ENCODE results near the gene MRPL40.
"Not testable (repeated sequence)": the region's sequence is repeated elsewhere in the genome, so short reads cannot be mapped to it uniquely, and the experiment has no call there.

The MRPL40 gene

DNA sequence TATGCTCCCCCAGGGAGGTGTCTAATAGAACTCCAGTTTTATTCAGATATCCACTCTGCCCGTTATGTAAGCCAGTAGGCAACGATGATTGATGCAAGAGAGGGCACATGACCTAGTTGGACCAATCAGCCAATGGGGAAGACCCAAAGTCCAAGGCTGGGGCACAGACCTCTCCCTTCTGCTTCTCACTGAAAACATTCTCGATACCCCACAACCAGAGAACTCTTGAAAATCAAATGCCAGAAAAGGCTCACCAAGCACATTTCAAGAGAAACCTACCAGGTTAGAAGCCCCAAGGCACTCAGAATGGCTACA, 8.2 kb upstream of the MRPL40 start:
- DNase-seq (ENCODE audit: low read depth, low spot score) = no peak
- in situ Hi-C loops (cut with HindIII; ENCODE audit: low sequenced_read_pairs) = no loop called here
- TF ChIP-seq, protein P1, sequence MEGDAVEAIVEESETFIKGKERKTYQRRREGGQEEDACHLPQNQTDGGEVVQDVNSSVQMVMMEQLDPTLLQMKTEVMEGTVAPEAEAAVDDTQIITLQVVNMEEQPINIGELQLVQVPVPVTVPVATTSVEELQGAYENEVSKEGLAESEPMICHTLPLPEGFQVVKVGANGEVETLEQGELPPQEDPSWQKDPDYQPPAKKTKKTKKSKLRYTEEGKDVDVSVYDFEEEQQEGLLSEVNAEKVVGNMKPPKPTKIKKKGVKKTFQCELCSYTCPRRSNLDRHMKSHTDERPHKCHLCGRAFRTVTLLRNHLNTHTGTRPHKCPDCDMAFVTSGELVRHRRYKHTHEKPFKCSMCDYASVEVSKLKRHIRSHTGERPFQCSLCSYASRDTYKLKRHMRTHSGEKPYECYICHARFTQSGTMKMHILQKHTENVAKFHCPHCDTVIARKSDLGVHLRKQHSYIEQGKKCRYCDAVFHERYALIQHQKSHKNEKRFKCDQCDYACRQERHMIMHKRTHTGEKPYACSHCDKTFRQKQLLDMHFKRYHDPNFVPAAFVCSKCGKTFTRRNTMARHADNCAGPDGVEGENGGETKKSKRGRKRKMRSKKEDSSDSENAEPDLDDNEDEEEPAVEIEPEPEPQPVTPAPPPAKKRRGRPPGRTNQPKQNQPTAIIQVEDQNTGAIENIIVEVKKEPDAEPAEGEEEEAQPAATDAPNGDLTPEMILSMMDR (IDR thresholded peaks at IDR 0.05; ENCODE audit: low read depth, low read length) = no peak
- H3K4me3 ChIP-seq (ENCODE audit: low read depth, low read length) = no peak overlapping the region

DNA sequence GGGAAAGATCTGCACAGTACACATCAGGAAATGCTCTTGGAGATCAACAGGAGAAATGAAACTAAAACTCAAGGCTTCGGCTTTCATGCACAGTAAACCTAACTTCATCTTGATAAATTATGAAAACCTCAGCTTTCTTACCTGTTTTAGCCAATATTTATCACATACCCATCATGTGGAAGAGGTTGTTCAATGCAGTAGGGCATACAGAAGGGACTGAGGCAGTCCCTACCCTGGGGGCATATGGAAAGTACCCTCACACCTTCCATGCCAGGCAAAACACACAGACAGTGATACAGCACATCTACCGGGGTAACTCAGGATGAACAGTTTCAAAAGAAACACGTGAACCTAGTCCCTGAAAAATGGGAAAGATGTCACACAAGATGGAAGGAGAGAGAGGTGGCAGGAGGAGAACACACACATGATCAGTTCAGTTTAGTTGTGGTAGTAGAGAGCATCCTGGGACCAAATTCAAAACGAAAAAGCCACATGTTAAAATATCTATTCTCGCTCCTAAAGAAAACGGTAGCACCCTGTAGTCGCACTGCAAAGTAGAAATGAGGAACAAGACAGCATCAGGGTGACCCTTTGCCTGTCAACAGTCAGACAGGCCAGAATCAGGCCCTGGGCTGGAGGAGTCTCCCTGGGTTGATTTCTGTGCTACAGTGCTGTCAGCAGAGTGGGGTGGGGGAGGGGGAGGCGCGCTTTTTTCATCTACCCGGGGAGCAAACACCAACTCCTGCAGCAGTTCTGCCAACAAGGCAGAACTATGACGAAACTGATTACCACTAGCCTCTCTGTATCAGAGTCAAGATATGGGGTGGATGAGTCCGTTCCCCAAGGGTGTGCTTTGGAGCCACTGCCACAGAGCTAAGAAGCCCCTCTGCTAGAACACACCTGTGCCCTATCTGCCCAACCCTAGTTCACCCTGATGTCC, 2.1 kb upstream of the MRPL40 start:
- in situ Hi-C loops (cut with HindIII; ENCODE audit: low sequenced_read_pairs) = no loop called here
- peak overlapping the region; percentile 86 for H3K4me3 ChIP-seq (ENCODE audit: low read depth, low read length)
- DNase-seq (ENCODE audit: low read depth, low spot score) = peak; percentile 65
- TF ChIP-seq, protein P1 (IDR thresholded peaks at IDR 0.05; ENCODE audit: low read depth, low read length) = no peak

DNA sequence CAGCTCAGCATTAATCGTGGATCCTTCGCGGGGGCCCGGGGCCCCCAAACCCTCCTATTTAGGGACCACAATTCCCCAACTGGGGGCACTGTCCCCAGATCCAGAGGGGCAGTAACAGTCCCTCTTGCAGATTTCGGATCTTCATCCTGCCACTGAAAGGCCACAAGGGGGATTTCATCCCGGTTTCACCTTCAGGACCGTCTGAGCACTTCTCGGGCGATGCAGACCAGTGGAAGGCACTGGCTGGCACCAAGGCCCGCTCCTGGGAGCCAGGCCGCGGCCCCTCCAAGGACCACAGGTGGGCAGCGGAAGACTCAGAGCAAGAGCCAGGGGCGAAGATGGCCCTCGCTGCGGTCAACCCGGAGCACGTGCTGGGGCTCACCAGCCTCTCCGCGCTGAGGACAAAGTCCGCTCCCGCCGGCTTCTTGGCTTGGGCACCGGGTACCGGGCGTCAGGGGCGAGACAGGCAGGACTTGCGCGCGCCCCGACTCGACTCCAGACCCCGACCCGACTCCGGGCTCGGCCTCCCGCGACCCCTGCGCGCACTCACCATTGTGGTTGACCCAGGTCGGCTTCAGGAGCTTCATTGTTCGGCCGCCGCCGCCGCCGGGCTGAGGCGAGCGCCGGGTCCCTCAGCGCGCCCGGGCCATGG, 1.3 kb upstream of the MRPL40 start:
- H3K4me3 ChIP-seq (ENCODE audit: low read depth, low read length) = peak overlapping the region; percentile 86
- peak; percentile 35 for DNase-seq (ENCODE audit: low read depth, low spot score)
- TF ChIP-seq, protein P1 (IDR thresholded peaks at IDR 0.05; ENCODE audit: low read depth, low read length) = peak; percentile 23
- in situ Hi-C loops (cut with HindIII; ENCODE audit: low sequenced_read_pairs) = no loop called here

DNA sequence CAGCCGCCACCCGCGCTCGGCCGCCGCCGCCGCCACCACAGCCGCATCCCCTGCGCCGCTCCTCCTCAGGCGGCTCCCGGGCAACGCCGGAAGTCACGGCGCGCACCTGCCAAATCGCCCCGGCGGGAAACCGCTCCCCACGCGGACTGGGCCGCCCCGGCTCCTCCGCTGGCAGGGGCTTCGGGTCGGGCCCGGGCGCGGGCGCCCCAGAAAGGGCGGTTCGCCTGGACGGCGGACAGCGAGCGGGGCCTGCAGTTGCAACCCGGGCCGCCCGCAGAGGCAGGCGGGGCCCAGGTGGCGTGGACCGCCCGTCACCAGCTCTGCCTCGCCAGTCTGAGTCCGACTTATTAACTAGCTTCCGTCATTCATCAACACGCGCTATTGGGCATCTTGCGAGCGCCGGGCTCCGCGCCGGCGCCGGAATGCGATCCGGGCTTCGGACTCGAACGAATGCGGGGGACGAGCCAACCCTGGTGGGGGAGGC, 654 bp upstream of the MRPL40 start, which contains the start of gene HIRA:
TSS of gene HIRA (minus strand) at position 85 of the 484 bp plus-strand sequence. CDS start 257 bp downstream, outside the sequence.
- in situ Hi-C loops (cut with HindIII; ENCODE audit: low sequenced_read_pairs) = no loop called here
- TF ChIP-seq, protein P1 (IDR thresholded peaks at IDR 0.05; ENCODE audit: low read depth, low read length) = no peak
- peak within 1 kb of the TSS; percentile 86 for H3K4me3 ChIP-seq (ENCODE audit: low read depth, low read length)
- peak; percentile 83 for DNase-seq (ENCODE audit: low read depth, low spot score)

DNA sequence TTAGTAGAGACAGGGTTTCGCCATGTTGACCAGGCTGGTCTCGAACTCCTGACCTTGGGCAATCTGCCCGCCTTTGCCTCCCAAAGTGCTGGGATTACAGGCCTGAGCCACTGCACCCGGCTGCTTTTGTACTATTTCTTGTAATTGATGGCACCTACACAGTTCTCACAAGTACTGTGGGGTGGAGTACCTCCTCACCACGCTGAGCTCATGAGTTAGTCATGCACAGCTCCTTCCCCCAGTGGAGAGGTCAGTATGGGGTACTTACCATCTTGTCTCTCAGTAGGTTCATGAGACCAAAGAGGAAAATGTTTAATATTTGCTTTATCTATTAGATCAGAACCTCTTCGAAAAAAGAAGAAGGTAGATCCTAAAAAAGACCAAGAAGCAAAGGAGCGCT, 2.1 kb downstream of the MRPL40 start:
- TF ChIP-seq, protein P1 (IDR thresholded peaks at IDR 0.05; ENCODE audit: low read depth, low read length) = no peak
- H3K4me3 ChIP-seq (ENCODE audit: low read depth, low read length) = no peak overlapping the region
- in situ Hi-C loops (cut with HindIII; ENCODE audit: low sequenced_read_pairs) = no loop called here
- DNase-seq (ENCODE audit: low read depth, low spot score) = no peak

GRCh38 chr22:19434829-19435580, 2.7 kb downstream of the MRPL40 start:
- no peak overlapping the region for H3K4me3 ChIP-seq (ENCODE audit: low read depth, low read length)
- TF ChIP-seq, protein P1 (IDR thresholded peaks at IDR 0.05; ENCODE audit: low read depth, low read length) = no peak
- in situ Hi-C loops (cut with HindIII; ENCODE audit: low sequenced_read_pairs) = no loop called here
- no peak for DNase-seq (ENCODE audit: low read depth, low spot score)

GRCh38 chr22:19436444-19437161, 4.3 kb downstream of the MRPL40 start:
- H3K4me3 ChIP-seq (ENCODE audit: low read depth, low read length); DNase-seq (ENCODE audit: low read depth, low spot score): not testable (repeated sequence)

More at GRCh38 chr22:19436444-19437161, 4.3 kb downstream of the MRPL40 start:
- in situ Hi-C loops (cut with HindIII; ENCODE audit: low sequenced_read_pairs) = not testable (repeated sequence)
